Measurements from ENCODE around the gene COX5B. TPM values are rescaled to one million over a fixed set of nuclear protein-coding genes. Genes with fewer than 3 reads are reported as not detected.

Gene COX5B
- total and polyA plus RNA-seq, 10 of the 15 experiments (the other 5 are each of a cell fraction or from before 2014, with no cell fraction given), result 69.5 to 518 (median 363) TPM

DNA sequence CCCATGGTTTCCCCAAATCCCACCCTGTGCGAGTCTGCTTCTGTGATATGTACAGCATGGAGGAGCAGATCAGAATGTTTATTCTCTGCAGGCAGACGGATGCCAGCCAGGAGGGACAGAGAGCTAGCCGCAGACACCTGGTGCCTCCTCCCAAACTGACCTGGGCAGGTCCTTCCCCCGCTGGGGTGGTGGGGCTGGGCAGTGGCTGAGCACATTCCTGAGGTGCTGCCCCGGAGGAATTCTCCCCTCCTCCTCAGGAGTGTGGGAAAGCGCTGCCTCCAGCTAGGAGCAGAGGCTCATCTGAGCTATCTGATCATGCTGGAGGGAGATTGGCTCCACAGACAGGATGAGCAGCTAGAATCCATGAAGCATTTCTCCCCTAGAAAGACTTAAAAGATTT is 45.3 kb downstream of the COX5B start (continued):
- TF ChIP-seq, protein P1, sequence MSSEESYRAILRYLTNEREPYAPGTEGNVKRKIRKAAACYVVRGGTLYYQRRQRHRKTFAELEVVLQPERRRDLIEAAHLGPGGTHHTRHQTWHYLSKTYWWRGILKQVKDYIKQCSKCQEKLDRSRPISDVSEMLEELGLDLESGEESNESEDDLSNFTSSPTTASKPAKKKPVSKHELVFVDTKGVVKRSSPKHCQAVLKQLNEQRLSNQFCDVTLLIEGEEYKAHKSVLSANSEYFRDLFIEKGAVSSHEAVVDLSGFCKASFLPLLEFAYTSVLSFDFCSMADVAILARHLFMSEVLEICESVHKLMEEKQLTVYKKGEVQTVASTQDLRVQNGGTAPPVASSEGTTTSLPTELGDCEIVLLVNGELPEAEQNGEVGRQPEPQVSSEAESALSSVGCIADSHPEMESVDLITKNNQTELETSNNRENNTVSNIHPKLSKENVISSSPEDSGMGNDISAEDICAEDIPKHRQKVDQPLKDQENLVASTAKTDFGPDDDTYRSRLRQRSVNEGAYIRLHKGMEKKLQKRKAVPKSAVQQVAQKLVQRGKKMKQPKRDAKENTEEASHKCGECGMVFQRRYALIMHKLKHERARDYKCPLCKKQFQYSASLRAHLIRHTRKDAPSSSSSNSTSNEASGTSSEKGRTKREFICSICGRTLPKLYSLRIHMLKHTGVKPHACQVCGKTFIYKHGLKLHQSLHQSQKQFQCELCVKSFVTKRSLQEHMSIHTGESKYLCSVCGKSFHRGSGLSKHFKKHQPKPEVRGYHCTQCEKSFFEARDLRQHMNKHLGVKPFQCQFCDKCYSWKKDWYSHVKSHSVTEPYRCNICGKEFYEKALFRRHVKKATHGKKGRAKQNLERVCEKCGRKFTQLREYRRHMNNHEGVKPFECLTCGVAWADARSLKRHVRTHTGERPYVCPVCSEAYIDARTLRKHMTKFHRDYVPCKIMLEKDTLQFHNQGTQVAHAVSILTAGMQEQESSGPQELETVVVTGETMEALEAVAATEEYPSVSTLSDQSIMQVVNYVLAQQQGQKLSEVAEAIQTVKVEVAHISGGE (CRISPR knock-in tag; IDR thresholded peaks at IDR 0.05), result no peak
- TF ChIP-seq SREBF1 (IDR thresholded peaks at IDR 0.05; ENCODE audit: low read length) (no peak), SIN3A (IDR thresholded peaks at IDR 0.05; ENCODE audit: low read depth, low read length) (no peak), MEF2B (IDR thresholded peaks at IDR 0.05; ENCODE audit: partially characterized antibody, poor library complexity, severe bottlenecking) (no peak)

DNA sequence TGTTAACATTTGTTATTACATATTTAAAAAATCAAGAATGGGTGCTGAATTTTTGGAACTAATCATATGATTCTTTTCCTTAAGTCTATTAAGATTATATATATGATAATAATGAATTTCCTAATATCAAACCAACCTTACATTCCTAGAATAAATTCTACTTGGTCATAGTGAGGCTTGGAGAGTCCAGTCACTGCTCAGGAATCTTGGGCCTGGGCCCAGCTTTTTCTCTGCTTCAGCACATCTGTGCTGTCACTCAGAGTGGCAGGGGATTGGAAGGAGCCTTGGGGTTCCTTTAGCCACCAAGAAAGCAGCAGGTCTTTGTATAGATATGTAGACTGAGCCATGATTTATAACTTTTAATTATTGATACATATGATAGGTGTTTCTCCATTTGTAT is 47.6 kb downstream of the COX5B start:
- Histone ChIP-seq H3K4me1 (ENCODE audit: control insufficient read depth, insufficient read depth, low read length) (no peaks in the 10 kb centered on the region; the same call in 1 of the 2 replicates), H2AFZ (ENCODE audit: control insufficient read depth, low read depth, low read length) (no peak overlapping the region), H3K27ac (ENCODE audit: control insufficient read depth, insufficient read depth) (no peak overlapping the region), H3K36me3 (ENCODE audit: control insufficient read depth in 2 of 2, insufficient read depth in 2 of 2, low read length in 1 of 2) (no peaks in the 10 kb centered on the region), H3K4me3 (no peak overlapping the region), H3K79me2 (ENCODE audit: control insufficient read depth, insufficient read depth, low read length) (no peaks in the 10 kb centered on the region), H3K9me3 (replicated peaks; ENCODE audit: control insufficient read depth, insufficient read depth, low read length) (no peaks in the 10 kb centered on the region), H4K20me1 (ENCODE audit: control insufficient read depth, insufficient read depth) (no peaks in the 10 kb centered on the region), H3K4me2 (ENCODE audit: control insufficient read depth, insufficient read depth) (no peak overlapping the region), H3K9ac (ENCODE audit: control insufficient read depth, insufficient read depth, low read length) (no peak overlapping the region), H3K27me3 (replicated peaks in 1 of 2; ENCODE audit: control insufficient read depth in 2 of 2, insufficient read depth in 2 of 2, low read length in 1 of 2) (no peaks in the 10 kb centered on the region)
- in situ Hi-C loops (cut with MboI) (loop anchor here (10.0 kb wide), 1 partner anchor 1629 kb away; no protein-coding TSS in a partner anchor), intact Hi-C loops (cut with micrococcal nuclease; ENCODE audit: unreplicated experiment) (no loop called here)
- ChIA-PET RAD21 (ENCODE audit: unreplicated experiment) (no interaction called here), POLR2A (no interaction called here), CTCF (no interaction called here), SMC1A (ENCODE audit: uncharacterized antibody, unreplicated experiment) (no interaction called here)
- FAIRE-seq, result no peak
- BruUV-seq (replicated peaks), result no TSS peak
- no peak for ATAC-seq
- no peak for DNase-seq (ENCODE audit: low read depth, low spot score)
- TF ChIP-seq MEF2A (IDR thresholded peaks at IDR 0.05; ENCODE audit: insufficient read depth, low read depth, low read length), result no peak
- TF ChIP-seq SMARCA5 (IDR thresholded peaks at IDR 0.05), result no peak
- TF ChIP-seq YY1 (IDR thresholded peaks at IDR 0.05; ENCODE audit: low read depth, low read length), result no peak
- TF ChIP-seq EED (IDR thresholded peaks at IDR 0.05; ENCODE audit: low read depth), result no peak
- no peak for TF ChIP-seq NFYA (IDR thresholded peaks at IDR 0.05; ENCODE audit: borderline replicate concordance, low read depth, low read length)
- TF ChIP-seq, protein P2, sequence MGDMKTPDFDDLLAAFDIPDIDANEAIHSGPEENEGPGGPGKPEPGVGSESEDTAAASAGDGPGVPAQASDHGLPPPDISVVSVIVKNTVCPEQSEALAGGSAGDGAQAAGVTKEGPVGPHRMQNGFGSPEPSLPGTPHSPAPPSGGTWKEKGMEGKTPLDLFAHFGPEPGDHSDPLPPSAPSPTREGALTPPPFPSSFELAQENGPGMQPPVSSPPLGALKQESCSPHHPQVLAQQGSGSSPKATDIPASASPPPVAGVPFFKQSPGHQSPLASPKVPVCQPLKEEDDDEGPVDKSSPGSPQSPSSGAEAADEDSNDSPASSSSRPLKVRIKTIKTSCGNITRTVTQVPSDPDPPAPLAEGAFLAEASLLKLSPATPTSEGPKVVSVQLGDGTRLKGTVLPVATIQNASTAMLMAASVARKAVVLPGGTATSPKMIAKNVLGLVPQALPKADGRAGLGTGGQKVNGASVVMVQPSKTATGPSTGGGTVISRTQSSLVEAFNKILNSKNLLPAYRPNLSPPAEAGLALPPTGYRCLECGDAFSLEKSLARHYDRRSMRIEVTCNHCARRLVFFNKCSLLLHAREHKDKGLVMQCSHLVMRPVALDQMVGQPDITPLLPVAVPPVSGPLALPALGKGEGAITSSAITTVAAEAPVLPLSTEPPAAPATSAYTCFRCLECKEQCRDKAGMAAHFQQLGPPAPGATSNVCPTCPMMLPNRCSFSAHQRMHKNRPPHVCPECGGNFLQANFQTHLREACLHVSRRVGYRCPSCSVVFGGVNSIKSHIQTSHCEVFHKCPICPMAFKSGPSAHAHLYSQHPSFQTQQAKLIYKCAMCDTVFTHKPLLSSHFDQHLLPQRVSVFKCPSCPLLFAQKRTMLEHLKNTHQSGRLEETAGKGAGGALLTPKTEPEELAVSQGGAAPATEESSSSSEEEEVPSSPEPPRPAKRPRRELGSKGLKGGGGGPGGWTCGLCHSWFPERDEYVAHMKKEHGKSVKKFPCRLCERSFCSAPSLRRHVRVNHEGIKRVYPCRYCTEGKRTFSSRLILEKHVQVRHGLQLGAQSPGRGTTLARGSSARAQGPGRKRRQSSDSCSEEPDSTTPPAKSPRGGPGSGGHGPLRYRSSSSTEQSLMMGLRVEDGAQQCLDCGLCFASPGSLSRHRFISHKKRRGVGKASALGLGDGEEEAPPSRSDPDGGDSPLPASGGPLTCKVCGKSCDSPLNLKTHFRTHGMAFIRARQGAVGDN (IDR thresholded peaks at IDR 0.05), result no peak
- TF ChIP-seq BMI1 (IDR thresholded peaks at IDR 0.05; ENCODE audit: borderline replicate concordance), result no peak
- no peak for TF ChIP-seq SREBF1 (IDR thresholded peaks at IDR 0.05; ENCODE audit: low read length)
- no peak for TF ChIP-seq MTA3 (IDR thresholded peaks at IDR 0.05; ENCODE audit: borderline replicate concordance, low read length)
- TF ChIP-seq, protein P3, sequence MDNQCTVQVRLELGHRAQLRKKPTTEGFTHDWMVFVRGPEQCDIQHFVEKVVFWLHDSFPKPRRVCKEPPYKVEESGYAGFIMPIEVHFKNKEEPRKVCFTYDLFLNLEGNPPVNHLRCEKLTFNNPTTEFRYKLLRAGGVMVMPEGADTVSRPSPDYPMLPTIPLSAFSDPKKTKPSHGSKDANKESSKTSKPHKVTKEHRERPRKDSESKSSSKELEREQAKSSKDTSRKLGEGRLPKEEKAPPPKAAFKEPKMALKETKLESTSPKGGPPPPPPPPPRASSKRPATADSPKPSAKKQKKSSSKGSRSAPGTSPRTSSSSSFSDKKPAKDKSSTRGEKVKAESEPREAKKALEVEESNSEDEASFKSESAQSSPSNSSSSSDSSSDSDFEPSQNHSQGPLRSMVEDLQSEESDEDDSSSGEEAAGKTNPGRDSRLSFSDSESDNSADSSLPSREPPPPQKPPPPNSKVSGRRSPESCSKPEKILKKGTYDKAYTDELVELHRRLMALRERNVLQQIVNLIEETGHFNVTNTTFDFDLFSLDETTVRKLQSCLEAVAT (IDR thresholded peaks at IDR 0.05), result no peak
- no peak for TF ChIP-seq SMAD5 (IDR thresholded peaks at IDR 0.05; ENCODE audit: low read depth)
- TF ChIP-seq ASH2L (IDR thresholded peaks at IDR 0.05; ENCODE audit: borderline replicate concordance, low read depth), result no peak
